Subcutaneous adipose tissue (tissue), 4 donors: ENCODE data around the gene SGTA. TPM values are rescaled to one million over a fixed set of nuclear protein-coding genes. Genes with fewer than 3 reads are reported as not detected.

Source experiments
- total RNA-seq, 4 donors: library from RNA; depleted of rRNA; stranded (reverse); fragments of >200 nt; gene quantifications; one replicate each; pipeline ENCODE4 v1.1.0, GENCODE V29; 2016
- TF ChIP-seq, protein P1 (sequence below): fragments of 450-650 bp; IDR thresholded peaks from one replicate; pipeline ENCODE4 v1.5.1; 2016; ENCODE audit warnings: low read depth, mild to moderate bottlenecking, control low read depth, antibody characterized with exemption, moderate library complexity

The SGTA gene
- total RNA-seq, 4 donors from 2014 or later: 14.8 to 43.1 (median 24.2) TPM

DNA sequence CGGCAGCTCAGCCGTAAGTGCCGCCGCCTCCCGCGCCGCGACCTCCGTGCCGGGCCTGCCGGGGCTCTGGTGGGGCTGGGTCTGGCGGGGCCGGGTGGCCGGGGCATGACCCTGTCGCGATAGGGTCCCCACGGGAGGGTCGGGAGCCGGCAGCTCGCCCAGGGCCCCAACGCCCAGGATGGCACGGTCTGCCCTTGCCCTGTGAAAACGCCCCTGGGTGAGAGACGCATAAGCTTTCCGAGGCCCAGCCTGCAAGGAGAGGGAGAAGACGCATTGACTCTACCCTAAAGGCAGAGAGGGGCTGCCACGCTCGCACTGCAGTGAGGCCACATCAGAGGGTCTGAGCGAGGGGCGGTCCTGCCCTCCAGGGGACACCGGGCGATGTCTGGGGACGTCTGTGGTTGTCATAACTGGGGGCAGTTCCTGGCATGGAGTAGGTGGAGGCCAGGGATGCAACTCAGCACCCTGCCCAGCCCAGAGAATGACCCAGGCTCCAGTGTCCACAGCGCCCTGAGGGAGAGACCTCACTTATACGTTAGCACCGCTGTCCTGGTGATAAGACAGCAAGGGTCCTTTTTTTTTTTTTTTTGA is 37.1 kb upstream of the SGTA start:
- TF ChIP-seq, protein P1, sequence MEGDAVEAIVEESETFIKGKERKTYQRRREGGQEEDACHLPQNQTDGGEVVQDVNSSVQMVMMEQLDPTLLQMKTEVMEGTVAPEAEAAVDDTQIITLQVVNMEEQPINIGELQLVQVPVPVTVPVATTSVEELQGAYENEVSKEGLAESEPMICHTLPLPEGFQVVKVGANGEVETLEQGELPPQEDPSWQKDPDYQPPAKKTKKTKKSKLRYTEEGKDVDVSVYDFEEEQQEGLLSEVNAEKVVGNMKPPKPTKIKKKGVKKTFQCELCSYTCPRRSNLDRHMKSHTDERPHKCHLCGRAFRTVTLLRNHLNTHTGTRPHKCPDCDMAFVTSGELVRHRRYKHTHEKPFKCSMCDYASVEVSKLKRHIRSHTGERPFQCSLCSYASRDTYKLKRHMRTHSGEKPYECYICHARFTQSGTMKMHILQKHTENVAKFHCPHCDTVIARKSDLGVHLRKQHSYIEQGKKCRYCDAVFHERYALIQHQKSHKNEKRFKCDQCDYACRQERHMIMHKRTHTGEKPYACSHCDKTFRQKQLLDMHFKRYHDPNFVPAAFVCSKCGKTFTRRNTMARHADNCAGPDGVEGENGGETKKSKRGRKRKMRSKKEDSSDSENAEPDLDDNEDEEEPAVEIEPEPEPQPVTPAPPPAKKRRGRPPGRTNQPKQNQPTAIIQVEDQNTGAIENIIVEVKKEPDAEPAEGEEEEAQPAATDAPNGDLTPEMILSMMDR: no peak

DNA sequence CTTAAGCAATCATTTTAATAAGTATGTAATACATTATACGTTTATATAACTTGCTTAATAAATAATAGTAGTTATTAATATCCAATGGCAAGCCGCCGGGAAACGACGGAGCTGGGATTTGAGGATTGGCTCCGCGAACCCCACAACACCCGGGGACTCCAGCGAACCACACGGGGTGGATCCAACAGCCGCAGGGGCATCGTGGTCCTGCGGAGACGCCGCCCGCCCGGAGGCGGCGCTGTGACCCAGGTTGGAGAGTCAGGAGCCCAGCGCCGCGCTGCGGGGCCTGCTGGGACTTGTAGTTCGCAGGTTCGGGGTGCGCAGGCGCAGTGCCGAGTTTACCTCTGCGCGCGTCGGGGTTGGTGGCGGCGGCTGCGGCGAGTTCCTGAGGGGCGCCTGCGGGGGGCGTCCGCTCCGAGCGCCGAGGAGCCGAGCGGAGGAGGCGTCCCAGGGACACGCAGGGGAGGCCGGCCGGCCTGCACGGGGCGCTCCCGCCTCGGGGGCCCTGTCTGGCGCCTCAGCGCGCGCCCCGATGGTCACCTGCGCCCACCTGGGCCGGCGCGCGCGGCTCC is 36.6 kb upstream of the SGTA start, which contains the start of gene ZNF554:
Gene ZNF554, plus strand, starts transcription at position 329 of the 572 bp plus-strand sequence. Its CDS starts 204 bp downstream, at position 533.
- TF ChIP-seq, protein P1: no peak

DNA sequence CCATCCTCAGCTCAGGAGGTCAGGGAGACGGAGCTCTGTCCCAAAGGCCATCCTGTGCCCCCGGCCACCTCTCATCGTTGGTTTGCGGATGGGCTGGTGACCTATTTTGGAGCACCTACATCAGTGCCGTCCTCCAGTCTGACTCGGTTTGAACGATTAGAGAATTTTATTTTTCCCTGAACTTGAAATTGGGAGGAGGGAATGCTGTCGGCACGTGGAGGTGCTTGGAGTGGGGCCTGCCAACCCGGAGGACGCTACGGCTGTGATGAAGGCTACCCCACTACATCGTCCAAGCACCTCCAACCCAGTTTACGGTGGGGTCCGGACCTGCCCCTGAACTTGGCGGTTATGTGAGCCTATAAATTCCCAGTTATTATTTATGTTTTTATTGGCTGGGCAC is 33.6 kb upstream of the SGTA start:
- TF ChIP-seq, protein P1: no peak

DNA sequence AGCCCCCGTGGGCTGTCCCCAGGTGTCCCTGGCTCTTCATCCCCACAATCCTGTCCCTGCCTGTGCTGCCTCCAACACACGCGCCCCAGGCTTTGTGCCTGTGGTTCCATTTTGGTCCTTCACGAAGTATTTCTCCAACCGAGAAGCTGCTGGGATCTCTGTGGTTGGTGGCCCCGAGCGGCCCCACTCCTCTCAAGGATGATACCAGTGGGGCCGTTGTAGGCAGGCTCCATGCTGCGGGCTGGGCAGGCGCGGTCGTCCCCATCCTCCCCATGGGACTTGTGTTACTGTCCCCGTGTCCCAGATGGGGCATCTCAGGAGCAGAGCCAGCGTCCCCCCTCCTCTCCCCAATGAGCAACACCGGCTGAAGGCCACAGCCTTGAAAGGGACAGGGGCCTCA is 32.9 kb upstream of the SGTA start:
- TF ChIP-seq, protein P1: no peak

DNA sequence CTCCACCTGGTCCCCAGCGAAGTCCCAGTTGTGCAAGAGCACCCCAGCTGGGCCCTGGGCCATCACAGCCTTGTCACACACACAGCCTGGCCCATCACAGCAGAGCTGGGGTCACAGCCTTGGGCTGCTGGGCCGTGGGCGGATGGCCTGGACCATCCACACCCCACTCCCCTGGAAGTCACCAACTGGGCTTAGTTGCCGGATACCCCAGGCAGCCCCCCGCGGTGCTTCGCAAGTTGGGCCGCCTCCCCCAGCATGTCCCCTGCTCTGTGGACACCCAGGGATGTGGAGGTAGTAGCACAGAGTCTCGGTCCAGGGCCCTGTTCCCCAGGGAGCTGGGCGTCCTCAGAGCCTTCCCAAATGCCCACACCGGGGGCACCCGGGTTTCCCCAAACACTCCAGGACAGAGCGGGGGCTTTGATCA is 32.1 kb upstream of the SGTA start:
- TF ChIP-seq, protein P1: no peak

DNA sequence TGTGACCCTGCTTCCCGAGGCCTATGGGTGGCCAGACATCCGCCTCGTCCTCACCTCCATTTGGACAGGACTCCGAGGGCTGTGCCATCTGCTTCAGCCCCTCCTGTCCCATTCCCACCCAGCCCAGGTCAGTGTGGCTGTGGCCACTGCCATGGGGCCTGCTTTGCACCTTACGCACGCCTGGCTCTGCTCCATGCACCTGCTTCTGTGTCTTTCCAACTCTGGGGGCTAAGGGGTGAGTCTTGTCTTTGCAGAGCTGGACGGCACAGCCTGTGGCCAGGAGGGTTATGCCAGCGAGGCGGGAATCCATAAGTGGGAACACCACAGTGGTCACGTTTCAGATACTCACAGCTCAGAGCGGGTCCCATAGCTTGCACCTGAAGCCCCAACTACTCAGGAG is 31.4 kb upstream of the SGTA start:
- TF ChIP-seq, protein P1: no peak

DNA sequence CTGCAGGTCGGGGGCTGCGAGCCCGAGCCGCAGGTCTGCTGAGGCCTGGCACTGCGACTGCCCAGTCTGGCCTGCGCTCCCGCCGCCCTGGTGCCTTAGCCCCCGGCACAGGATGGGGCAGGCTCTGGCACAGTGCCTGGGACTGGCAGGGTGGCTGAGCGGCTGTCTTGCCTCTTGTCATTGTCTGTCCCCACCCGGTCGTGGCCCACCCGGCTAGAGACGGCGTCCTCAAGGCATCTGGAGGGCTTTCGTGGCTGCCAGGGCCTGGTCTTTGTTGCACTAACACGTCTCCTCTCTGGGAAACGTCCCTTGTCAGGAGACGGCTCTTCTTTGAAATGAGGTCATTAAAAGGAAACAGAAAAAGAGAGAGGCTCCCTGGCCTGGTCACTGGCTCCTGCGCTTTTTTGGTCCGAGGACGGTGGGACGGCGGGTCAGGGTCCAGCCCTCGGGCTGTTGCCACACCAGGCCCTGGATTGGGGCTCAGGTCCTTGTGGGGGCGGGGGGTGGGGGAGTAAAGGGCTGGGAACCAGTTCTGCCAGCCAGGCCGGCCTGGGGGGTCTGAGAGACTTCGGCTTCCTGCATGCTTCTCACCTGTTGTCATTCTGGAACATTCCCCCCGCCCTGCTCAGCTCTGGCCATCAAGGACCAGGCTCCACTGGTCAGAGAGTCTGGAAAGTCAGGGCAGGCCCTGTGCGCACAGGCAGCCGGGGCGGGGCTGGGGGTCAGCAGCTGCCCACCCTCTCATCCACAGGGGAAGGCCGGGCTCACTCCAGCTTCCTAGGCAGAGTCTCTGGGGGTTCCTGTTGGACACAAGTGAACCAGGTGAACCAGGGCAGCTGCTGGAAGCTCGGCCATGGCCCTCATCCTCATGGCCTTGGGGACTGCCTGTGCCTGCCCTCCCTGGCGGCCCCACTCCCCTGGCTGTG is 30.4 kb upstream of the SGTA start:
- TF ChIP-seq, protein P1: no peak
